GM19351 (cell line): ENCODE data around the gene KRTAP10-9.
"Not testable (repeated sequence)": the region's sequence is repeated elsewhere in the genome, so short reads cannot be mapped to it uniquely, and the experiment has no call there.

Experiments used
- ATAC-seq: cut with Tn5 transposase; IDR thresholded peaks from one replicate; pipeline ENCODE4 v1.9.1; 2021; ENCODE audit warnings: mild to moderate bottlenecking, moderate library complexity; ENCODE audit not compliant: unreplicated experiment

The KRTAP10-9 gene

GRCh38 chr21:44614161-44614631 is 12.7 kb upstream of the KRTAP10-9 start:
- no peak for ATAC-seq

- ATAC-seq = no peak
Measured at GRCh38 chr21:44614961-44615391, 11.9 kb upstream of the KRTAP10-9 start.

GRCh38 chr21:44615466-44615865 is 11.4 kb upstream of the KRTAP10-9 start:
- no peak for ATAC-seq

- ATAC-seq = no peak
Measured at GRCh38 chr21:44615911-44616590, 10.8 kb upstream of the KRTAP10-9 start.

GRCh38 chr21:44616591-44616926 is 10.3 kb upstream of the KRTAP10-9 start:
- ATAC-seq = no peak

- no peak for ATAC-seq
Measured at GRCh38 chr21:44617071-44617501, 9.8 kb upstream of the KRTAP10-9 start.

- no peak for ATAC-seq
Measured at GRCh38 chr21:44618504-44618903, 8.4 kb upstream of the KRTAP10-9 start.

- no peak for ATAC-seq
Measured at GRCh38 chr21:44618909-44619308, 8.0 kb upstream of the KRTAP10-9 start.

GRCh38 chr21:44619886-44620285 is 7.0 kb upstream of the KRTAP10-9 start:
- no peak for ATAC-seq

GRCh38 chr21:44623575-44623974 is 3.3 kb upstream of the KRTAP10-9 start:
- no peak for ATAC-seq

- no peak for ATAC-seq
Measured at GRCh38 chr21:44625756-44626155, 1.1 kb upstream of the KRTAP10-9 start.

GRCh38 chr21:44626262-44626661 is 631 bp upstream of the KRTAP10-9 start:
- no peak for ATAC-seq

GRCh38 chr21:44627181-44627822 is 409 bp downstream of the KRTAP10-9 start:
- not testable (repeated sequence) for ATAC-seq

- not testable (repeated sequence) for ATAC-seq
Measured at GRCh38 chr21:44627831-44628233, 939 bp downstream of the KRTAP10-9 start.

- ATAC-seq = no peak
Measured at GRCh38 chr21:44628707-44629391, 2.0 kb downstream of the KRTAP10-9 start.

GRCh38 chr21:44630440-44630839 is 3.5 kb downstream of the KRTAP10-9 start:
- no peak for ATAC-seq

- no peak for ATAC-seq
Measured at GRCh38 chr21:44632067-44632466, 5.2 kb downstream of the KRTAP10-9 start.

GRCh38 chr21:44636209-44637017 is 9.5 kb downstream of the KRTAP10-9 start:
- no peak for ATAC-seq

GRCh38 chr21:44637018-44637850 is 10.3 kb downstream of the KRTAP10-9 start, which contains the start of gene KRTAP10-10:
Gene KRTAP10-10, plus strand, starts transcription at chr21:44637356. Its CDS starts 62 bp downstream, at chr21:44637418.
- ATAC-seq = no peak

GRCh38 chr21:44637851-44638348 is 11.0 kb downstream of the KRTAP10-9 start:
- not testable (repeated sequence) for ATAC-seq
